ENCODE measurements around the gene ITGB2. TPM values are rescaled to one million over a fixed set of nuclear protein-coding genes. Genes with fewer than 3 reads are reported as not detected.

ITGB2 gene
- 1.7 and 3.6 TPM in 2 replicates for total RNA-seq

GRCh38 chr21:44920694-44921604 is at the start of gene ITGB2:
TSS of gene ITGB2 (minus strand) at chr21:44920899. CDS start at chr21:44910782, 10,117 bp downstream.

DNA sequence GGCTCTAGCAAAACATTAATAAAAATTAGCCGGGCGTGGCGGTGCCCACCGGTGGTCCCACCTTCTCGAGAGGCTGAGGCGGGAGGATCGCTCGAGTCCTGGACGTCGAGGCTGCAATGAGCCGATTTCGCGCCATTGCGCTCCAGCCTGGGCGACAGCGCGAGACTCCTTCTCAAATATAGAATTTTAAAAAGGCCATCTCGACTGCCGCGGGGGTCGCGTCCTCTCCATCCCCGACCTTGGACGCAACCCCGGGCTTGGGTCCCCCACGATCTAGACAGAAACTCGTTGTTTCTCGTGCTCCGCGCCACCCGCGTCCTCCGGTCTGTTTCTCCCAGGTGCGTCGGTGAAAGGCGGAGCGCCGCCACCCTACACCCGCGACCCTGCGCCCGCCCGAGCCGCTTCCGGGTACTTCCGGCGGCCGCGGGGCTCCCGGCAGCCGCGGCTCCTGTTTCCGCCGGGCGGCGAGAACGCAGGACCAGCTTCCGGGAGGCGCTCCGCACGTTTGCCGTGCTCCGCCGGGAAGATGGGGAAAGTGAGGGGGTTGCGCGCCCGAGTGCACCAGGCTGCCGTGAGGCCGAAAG is 18.9 kb upstream of the ITGB2 start, which contains the start of gene SLX9:
TSS of gene SLX9 (plus strand) at position 498 of the 584 bp plus-strand sequence. CDS start at position 527, 29 bp downstream.

GRCh38 chr21:44873356-44874239 is 47.1 kb downstream of the ITGB2 start, which contains the start of gene PTTG1IP:
TSS of gene PTTG1IP (minus strand) at chr21:44873690. CDS start at chr21:44873616, 74 bp downstream.

Other genes starting within 250 kb of the ITGB2 start
- not detected in 2 replicates for gene KRTAP12-1, start 238.7 kb downstream of the ITGB2 start, total RNA-seq
- not detected in 2 replicates for gene KRTAP10-12, start 223.7 kb downstream of the ITGB2 start, total RNA-seq
- not detected in 2 replicates for gene TSPEAR, start 209.3 kb downstream of the ITGB2 start, total RNA-seq
- 55.4 and 64.3 TPM in 2 replicates for gene UBE2G2, start 119.1 kb downstream of the ITGB2 start, total RNA-seq
- gene SUMO3, start 102.8 kb downstream of the ITGB2 start, total RNA-seq = 60.0 and 82.1 TPM in 2 replicates
- 157 and 257 TPM in 2 replicates for gene PTTG1IP, start 47.2 kb downstream of the ITGB2 start, total RNA-seq
- 34.5 and 35.4 TPM in 2 replicates for gene SLX9, start 19.1 kb upstream of the ITGB2 start, total RNA-seq
- 13.0 and 14.2 TPM in 2 replicates for gene ADARB1, start 153.7 kb upstream of the ITGB2 start, total RNA-seq

All from tracheal epithelial cell (primary cell).